ENCODE measurements around the gene EEF2K. TPM values are rescaled to one million over a fixed set of nuclear protein-coding genes. Genes with fewer than 3 reads are reported as not detected.

The EEF2K gene
- total and polyA plus RNA-seq, 2 of the 13 experiments (the other 11 are each of a cell fraction or from before 2014, with no cell fraction given), result 22.0 to 23.8 TPM

DNA sequence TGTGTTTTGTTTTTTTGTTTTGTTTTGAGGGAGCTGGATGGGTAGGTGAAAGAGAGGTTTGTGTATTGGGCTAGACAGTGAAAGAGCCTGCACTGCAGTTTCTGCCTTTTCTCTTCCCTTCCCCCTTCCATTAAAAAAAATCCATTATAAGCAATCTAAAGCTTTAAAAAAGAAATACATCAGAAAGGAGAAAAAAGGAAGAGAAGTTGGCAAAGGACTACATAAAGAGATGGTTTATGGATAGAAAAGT lies 10.7 kb upstream of the EEF2K start:
- peaks cover 78% of the 10 kb centered on the region for H3K4me1 ChIP-seq (ENCODE audit: insufficient read depth, low read length)
- no peaks in the 10 kb centered on the region; a peak in 2 of 5 replicates for H3K27me3 ChIP-seq (ENCODE audit: control insufficient read depth in 1 of 2, insufficient read depth in 2 of 2, low read length in 2 of 2)
- no peak overlapping the region for H2AFZ ChIP-seq (ENCODE audit: low read length)
- ATAC-seq (no peak), FAIRE-seq (no peak), DNase-seq (ENCODE audit: low spot score) (no peak)
- no peak overlapping the region for H3K27ac ChIP-seq (ENCODE audit: extremely low read length, insufficient read depth, low read length)
- CTCF ChIA-PET (ENCODE audit: low intra/inter-chr PET ratio, low total read pairs), result interaction anchor here (1.3 to 2.5 kb wide), 4 partner anchors 10 to 105 kb away, joined by 3 to 20 read pairs (median 5); partner anchors contain the start of gene POLR3E
- no TSS peak for BruUV-seq (replicated peaks)
- no peak overlapping the region for H3K4me3 ChIP-seq (replicated peaks in 1 of 3; ENCODE audit: insufficient read depth in 1 of 3, low read depth in 2 of 3, low read length in 3 of 3)
- no peaks in the 10 kb centered on the region for H3K9me3 ChIP-seq (ENCODE audit: low read length)
- peak overlapping the region; percentile 30; the same call in 1 of the 2 replicates for H3K4me2 ChIP-seq (ENCODE audit: low read depth, low read length)
- no peak overlapping the region for H3K9ac ChIP-seq (ENCODE audit: insufficient read depth, low read depth, low read length)
- in situ Hi-C loops (cut with HindIII; ENCODE audit: extremely low pct_ligation_motif_present, low pct_unique_long_range_greater_than_20kb) (loop anchor here (5.0 kb wide), 1 partner anchor 102 kb away; the partner anchor contains the start of gene POLR3E), intact Hi-C loops (cut with micrococcal nuclease; ENCODE audit: unreplicated experiment) (loop anchor here (1.0 to 5.0 kb wide), 2 partner anchors 102 to 177 kb away; partner anchors contain the start of genes CDR2 and POLR3E)
- no peaks in the 10 kb centered on the region for H4K20me1 ChIP-seq (ENCODE audit: insufficient read depth, low read length)
- no peaks in the 10 kb centered on the region for H3K79me2 ChIP-seq (ENCODE audit: insufficient read depth, low read length)
- POLR2A ChIA-PET, result interaction anchor here (7.3 kb wide), 1 partner anchor 103 kb away, joined by 68 read pairs; the partner anchor contains the start of gene POLR3E
- no peaks in the 10 kb centered on the region; a peak in 1 of 5 replicates for H3K36me3 ChIP-seq (replicated peaks in 1 of 2; ENCODE audit: control insufficient read depth in 1 of 2, insufficient read depth in 2 of 2, low read length in 2 of 2)
- TF ChIP-seq NFE2L2 (IDR thresholded peaks at IDR 0.05; ENCODE audit: low read length), result no peak
- TF ChIP-seq, protein P1, sequence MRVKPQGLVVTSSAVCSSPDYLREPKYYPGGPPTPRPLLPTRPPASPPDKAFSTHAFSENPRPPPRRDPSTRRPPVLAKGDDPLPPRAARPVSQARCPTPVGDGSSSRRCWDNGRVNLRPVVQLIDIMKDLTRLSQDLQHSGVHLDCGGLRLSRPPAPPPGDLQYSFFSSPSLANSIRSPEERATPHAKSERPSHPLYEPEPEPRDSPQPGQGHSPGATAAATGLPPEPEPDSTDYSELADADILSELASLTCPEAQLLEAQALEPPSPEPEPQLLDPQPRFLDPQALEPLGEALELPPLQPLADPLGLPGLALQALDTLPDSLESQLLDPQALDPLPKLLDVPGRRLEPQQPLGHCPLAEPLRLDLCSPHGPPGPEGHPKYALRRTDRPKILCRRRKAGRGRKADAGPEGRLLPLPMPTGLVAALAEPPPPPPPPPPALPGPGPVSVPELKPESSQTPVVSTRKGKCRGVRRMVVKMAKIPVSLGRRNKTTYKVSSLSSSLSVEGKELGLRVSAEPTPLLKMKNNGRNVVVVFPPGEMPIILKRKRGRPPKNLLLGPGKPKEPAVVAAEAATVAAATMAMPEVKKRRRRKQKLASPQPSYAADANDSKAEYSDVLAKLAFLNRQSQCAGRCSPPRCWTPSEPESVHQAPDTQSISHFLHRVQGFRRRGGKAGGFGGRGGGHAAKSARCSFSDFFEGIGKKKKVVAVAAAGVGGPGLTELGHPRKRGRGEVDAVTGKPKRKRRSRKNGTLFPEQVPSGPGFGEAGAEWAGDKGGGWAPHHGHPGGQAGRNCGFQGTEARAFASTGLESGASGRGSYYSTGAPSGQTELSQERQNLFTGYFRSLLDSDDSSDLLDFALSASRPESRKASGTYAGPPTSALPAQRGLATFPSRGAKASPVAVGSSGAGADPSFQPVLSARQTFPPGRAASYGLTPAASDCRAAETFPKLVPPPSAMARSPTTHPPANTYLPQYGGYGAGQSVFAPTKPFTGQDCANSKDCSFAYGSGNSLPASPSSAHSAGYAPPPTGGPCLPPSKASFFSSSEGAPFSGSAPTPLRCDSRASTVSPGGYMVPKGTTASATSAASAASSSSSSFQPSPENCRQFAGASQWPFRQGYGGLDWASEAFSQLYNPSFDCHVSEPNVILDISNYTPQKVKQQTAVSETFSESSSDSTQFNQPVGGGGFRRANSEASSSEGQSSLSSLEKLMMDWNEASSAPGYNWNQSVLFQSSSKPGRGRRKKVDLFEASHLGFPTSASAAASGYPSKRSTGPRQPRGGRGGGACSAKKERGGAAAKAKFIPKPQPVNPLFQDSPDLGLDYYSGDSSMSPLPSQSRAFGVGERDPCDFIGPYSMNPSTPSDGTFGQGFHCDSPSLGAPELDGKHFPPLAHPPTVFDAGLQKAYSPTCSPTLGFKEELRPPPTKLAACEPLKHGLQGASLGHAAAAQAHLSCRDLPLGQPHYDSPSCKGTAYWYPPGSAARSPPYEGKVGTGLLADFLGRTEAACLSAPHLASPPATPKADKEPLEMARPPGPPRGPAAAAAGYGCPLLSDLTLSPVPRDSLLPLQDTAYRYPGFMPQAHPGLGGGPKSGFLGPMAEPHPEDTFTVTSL (CRISPR knock-in tag; IDR thresholded peaks at IDR 0.05; ENCODE audit: borderline replicate concordance), result no peak
- TF ChIP-seq, protein P2, sequence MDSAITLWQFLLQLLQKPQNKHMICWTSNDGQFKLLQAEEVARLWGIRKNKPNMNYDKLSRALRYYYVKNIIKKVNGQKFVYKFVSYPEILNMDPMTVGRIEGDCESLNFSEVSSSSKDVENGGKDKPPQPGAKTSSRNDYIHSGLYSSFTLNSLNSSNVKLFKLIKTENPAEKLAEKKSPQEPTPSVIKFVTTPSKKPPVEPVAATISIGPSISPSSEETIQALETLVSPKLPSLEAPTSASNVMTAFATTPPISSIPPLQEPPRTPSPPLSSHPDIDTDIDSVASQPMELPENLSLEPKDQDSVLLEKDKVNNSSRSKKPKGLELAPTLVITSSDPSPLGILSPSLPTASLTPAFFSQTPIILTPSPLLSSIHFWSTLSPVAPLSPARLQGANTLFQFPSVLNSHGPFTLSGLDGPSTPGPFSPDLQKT (CRISPR knock-in tag; IDR thresholded peaks at IDR 0.05; ENCODE audit: borderline replicate concordance), result no peak
- no peak for TF ChIP-seq THAP8 (CRISPR knock-in tag; IDR thresholded peaks at IDR 0.05; ENCODE audit: borderline replicate concordance)
- TF ChIP-seq ZNF576 (CRISPR knock-in tag; IDR thresholded peaks at IDR 0.05), result no peak
- TF ChIP-seq SNAPC2 (CRISPR knock-in tag; IDR thresholded peaks at IDR 0.05), result no peak
- TF ChIP-seq ZBTB8A (CRISPR knock-in tag; IDR thresholded peaks at IDR 0.05; ENCODE audit: borderline replicate concordance, low read depth), result 0 out of 2 replicates have a peak, but pooled peaks have one; percentile 27
- TF ChIP-seq NRL (CRISPR knock-in tag; IDR thresholded peaks at IDR 0.05; ENCODE audit: borderline replicate concordance), result no peak
- no peak for TF ChIP-seq SMARCC2 (IDR thresholded peaks at IDR 0.05)
- TF ChIP-seq JUN (CRISPR knock-in tag; IDR thresholded peaks at IDR 0.05), result no peak
- TF ChIP-seq SAFB2 (CRISPR knock-in tag; IDR thresholded peaks at IDR 0.05; ENCODE audit: borderline replicate concordance, low read depth), result no peak
- no peak for TF ChIP-seq ZNF549 (CRISPR knock-in tag; IDR thresholded peaks at IDR 0.05)
- no peak for TF ChIP-seq ZNF563 (CRISPR knock-in tag; IDR thresholded peaks at IDR 0.05)
- TF ChIP-seq, protein P3, sequence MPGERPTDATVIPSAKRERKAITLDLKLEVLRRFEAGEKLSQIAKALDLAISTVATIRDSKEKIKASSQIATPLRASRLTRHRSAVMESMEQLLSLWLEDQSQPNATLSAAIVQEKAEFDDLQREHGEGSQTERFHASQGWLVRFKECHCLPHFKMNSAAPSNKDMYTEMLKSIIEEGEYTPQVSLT (CRISPR knock-in tag; IDR thresholded peaks at IDR 0.05; ENCODE audit: borderline replicate concordance, low read depth), result no peak
- no peak for TF ChIP-seq RBM39 (IDR thresholded peaks at IDR 0.05; ENCODE audit: low read depth, low read length, poor library complexity, severe bottlenecking)
- TF ChIP-seq ZBTB7B (CRISPR knock-in tag; IDR thresholded peaks at IDR 0.05), result no peak

Measured in HepG2 (cell line).